SK-N-SH (cell line): Measurements from ENCODE around the gene SNW1.

ENCODE experiments used
- FOSL2 ChIP-seq: IDR thresholded peaks from 2 replicates; pipeline ENCODE4 v1.4.0; 2012; ENCODE audit warnings: low read depth, mild to moderate bottlenecking, moderate library complexity, borderline replicate concordance
- GABPA ChIP-seq: IDR thresholded peaks from 2 replicates; pipeline ENCODE4 v1.4.0; 2012; ENCODE audit warnings: low read depth, mild to moderate bottlenecking
- MEF2A ChIP-seq: IDR thresholded peaks from 2 replicates; pipeline ENCODE4 v1.4.0; 2012; ENCODE audit warnings: low read depth, borderline replicate concordance
- RAD21 ChIP-seq: IDR thresholded peaks from 2 replicates; pipeline ENCODE4 v1.6.1; 2012; ENCODE audit warnings: mild to moderate bottlenecking, low read length
- RCOR1 ChIP-seq: fragments of 150-350 bp; IDR thresholded peaks from 2 replicates; pipeline ENCODE4 v1.6.1; 2017; ENCODE audit warnings: antibody characterized with exemption, low read length
- TAF1 ChIP-seq: IDR thresholded peaks from 2 replicates; pipeline ENCODE4 v1.6.1; 2012; ENCODE audit warnings: low read depth, mild to moderate bottlenecking, low read length, moderate library complexity, borderline replicate concordance
- TF ChIP-seq, protein P1 (sequence below): IDR thresholded peaks from 2 replicates; pipeline ENCODE4 v1.4.0; 2012; ENCODE audit warnings: low read depth
- TF ChIP-seq, protein P2 (sequence below): fragments of 150-350 bp; IDR thresholded peaks from 2 replicates; pipeline ENCODE4 v1.6.1; 2017; ENCODE audit warnings: antibody characterized with exemption, low read length, low read depth, borderline replicate concordance
- TF ChIP-seq, protein P3 (sequence below): fragments of 200-600 bp; sonication (generic); IDR thresholded peaks from 2 replicates; pipeline ENCODE4 v1.6.1; 2017; ENCODE audit warnings: antibody characterized with exemption, mild to moderate bottlenecking, moderate library complexity

DNA sequence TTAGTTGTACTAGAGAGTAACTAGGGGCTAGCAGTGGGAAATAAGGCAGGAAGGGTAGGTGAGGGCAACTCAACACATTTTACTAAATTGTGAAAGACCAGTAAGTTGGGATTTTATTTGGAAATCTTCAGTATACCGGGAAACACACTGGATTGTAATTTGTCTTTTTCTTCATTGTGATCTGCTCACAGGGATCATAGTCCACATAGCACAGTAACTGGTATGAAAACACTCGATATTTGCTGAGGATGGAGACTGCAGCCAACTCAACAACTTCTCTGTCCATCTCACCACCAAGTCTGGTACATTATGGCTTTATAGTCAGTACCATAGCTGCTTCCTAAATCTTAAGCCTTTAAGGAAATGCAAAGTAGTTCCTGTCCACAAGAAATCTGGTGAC is 50.6 kb downstream of the SNW1 start:
- TF ChIP-seq MEF2A (no peak), TAF1 (no peak), RAD21 (no peak), FOSL2 (no peak), GABPA (no peak), RCOR1 (no peak)
- TF ChIP-seq, protein P1, sequence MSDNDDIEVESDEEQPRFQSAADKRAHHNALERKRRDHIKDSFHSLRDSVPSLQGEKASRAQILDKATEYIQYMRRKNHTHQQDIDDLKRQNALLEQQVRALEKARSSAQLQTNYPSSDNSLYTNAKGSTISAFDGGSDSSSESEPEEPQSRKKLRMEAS = no peak
- TF ChIP-seq, protein P2, sequence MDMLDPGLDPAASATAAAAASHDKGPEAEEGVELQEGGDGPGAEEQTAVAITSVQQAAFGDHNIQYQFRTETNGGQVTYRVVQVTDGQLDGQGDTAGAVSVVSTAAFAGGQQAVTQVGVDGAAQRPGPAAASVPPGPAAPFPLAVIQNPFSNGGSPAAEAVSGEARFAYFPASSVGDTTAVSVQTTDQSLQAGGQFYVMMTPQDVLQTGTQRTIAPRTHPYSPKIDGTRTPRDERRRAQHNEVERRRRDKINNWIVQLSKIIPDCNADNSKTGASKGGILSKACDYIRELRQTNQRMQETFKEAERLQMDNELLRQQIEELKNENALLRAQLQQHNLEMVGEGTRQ = no peak
- TF ChIP-seq, protein P3, sequence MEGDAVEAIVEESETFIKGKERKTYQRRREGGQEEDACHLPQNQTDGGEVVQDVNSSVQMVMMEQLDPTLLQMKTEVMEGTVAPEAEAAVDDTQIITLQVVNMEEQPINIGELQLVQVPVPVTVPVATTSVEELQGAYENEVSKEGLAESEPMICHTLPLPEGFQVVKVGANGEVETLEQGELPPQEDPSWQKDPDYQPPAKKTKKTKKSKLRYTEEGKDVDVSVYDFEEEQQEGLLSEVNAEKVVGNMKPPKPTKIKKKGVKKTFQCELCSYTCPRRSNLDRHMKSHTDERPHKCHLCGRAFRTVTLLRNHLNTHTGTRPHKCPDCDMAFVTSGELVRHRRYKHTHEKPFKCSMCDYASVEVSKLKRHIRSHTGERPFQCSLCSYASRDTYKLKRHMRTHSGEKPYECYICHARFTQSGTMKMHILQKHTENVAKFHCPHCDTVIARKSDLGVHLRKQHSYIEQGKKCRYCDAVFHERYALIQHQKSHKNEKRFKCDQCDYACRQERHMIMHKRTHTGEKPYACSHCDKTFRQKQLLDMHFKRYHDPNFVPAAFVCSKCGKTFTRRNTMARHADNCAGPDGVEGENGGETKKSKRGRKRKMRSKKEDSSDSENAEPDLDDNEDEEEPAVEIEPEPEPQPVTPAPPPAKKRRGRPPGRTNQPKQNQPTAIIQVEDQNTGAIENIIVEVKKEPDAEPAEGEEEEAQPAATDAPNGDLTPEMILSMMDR = no peak
